Measurements from ENCODE around the gene RRP12. TPM values are rescaled to one million over a fixed set of nuclear protein-coding genes. Genes with fewer than 3 reads are reported as not detected.

The RRP12 gene
- total RNA-seq, 5 donors from 2014 or later (not counting 1 experiment from before 2014, with no cell fraction given) = 25.9 to 91.4 (median 33.5) TPM

- Histone ChIP-seq H3K4me3 (ENCODE audit: control insufficient read depth in 1 of 2, extremely low read depth in 1 of 2, low read length in 1 of 2) (no peak overlapping the region), H3K27ac (ENCODE audit: low read length) (no peak overlapping the region), H3K9me3 (no peaks in the 10 kb centered on the region), H3K36me3 (ENCODE audit: control insufficient read depth in 2 of 2, extremely low read depth in 1 of 2, insufficient read depth in 1 of 2, low read length in 1 of 2) (peaks cover 3 to 46% of the 10 kb centered on the region in 2 donors), H3K4me1 (ENCODE audit: control insufficient read depth in 1 of 2, extremely low read depth in 1 of 2, insufficient read depth in 2 of 2, low read length in 2 of 2) (no peaks in the 10 kb centered on the region), H3K27me3 (replicated peaks in 1 of 2; ENCODE audit: control insufficient read depth in 2 of 2, extremely low read depth in 1 of 2, insufficient read depth in 2 of 2, low read length in 1 of 2) (no peaks in the 10 kb centered on the region)
- DNase-seq = no peak
- no peaks in the 10 kb centered on the region for H3K4me1 Mint-ChIP-seq
- WGBS (ENCODE audit: insufficient coverage) = 100% methylated on average over 2 of the region's 5 CpGs
- ATAC-seq (replicated peaks in 1 of 4) = no peak
- no peak overlapping the region for H3K4me3 Mint-ChIP-seq
- no peaks in the 10 kb centered on the region for H3K9me3 Mint-ChIP-seq
- POLR2A ChIA-PET = no interaction called here
- no peaks in the 10 kb centered on the region for H3K27me3 Mint-ChIP-seq
- H3K27ac Mint-ChIP-seq = no peak overlapping the region
- CTCF ChIA-PET = interaction anchor here (0.7 kb wide), 2 partner anchors 97 to 104 kb away, joined by 3 to 6 read pairs; no protein-coding TSS in a partner anchor
- H3K36me3 Mint-ChIP-seq = peaks cover 31% of the 10 kb centered on the region
Measured at GRCh38 chr10:97388152-97388551, 13.0 kb downstream of the RRP12 start.

DNA sequence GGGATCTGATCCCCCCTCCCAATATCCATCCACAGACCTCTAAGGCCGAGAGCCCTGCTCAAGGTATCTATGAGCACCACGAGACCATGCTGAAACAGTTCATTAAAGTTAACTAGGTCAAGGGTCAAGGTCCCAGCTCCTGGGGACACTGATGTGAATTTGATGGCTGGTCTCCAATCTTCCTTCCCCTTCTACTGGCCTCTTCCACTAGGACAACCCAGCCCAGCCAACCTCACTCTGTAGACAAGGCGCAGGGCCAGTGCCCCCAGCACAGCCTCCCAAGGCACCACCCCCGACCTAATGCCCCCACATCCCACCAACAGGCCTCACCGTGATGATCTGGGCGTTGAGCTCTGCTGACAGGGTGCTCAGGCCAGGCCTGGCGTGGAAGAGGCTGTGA lies 15.6 kb downstream of the RRP12 start:
- WGBS (ENCODE audit: insufficient coverage) = 95% methylated on average over 4 of the region's 7 CpGs
- no peaks in the 10 kb centered on the region for H3K9me3 ChIP-seq
- Mint-ChIP-seq H3K27me3 (no peaks in the 10 kb centered on the region), H3K4me3 (no peak overlapping the region), H3K4me1 (no peaks in the 10 kb centered on the region), H3K36me3 (peaks cover 35% of the 10 kb centered on the region), H3K9me3 (no peaks in the 10 kb centered on the region), H3K27ac (no peak overlapping the region)
- ATAC-seq (replicated peaks in 1 of 4) (no peak), DNase-seq (no peak)
- H3K4me3 ChIP-seq (ENCODE audit: control insufficient read depth in 1 of 2, extremely low read depth in 1 of 2, low read length in 1 of 2) = no peak overlapping the region
- ChIA-PET POLR2A (interaction anchor here (0.6 kb wide), 3 partner anchors 45 to 1771 kb away, joined by 3 to 4 read pairs (median 3); no protein-coding TSS in a partner anchor), CTCF (no interaction called here)
- H3K27ac ChIP-seq (ENCODE audit: low read length) = no peak overlapping the region
- no peaks in the 10 kb centered on the region for H3K4me1 ChIP-seq (ENCODE audit: control insufficient read depth in 1 of 2, extremely low read depth in 1 of 2, insufficient read depth in 2 of 2, low read length in 2 of 2)
- no peaks in the 10 kb centered on the region for H3K27me3 ChIP-seq (replicated peaks in 1 of 2; ENCODE audit: control insufficient read depth in 2 of 2, extremely low read depth in 1 of 2, insufficient read depth in 2 of 2, low read length in 1 of 2)
- peaks cover 3 to 44% of the 10 kb centered on the region in 2 donors for H3K36me3 ChIP-seq (ENCODE audit: control insufficient read depth in 2 of 2, extremely low read depth in 1 of 2, insufficient read depth in 1 of 2, low read length in 1 of 2)

DNA sequence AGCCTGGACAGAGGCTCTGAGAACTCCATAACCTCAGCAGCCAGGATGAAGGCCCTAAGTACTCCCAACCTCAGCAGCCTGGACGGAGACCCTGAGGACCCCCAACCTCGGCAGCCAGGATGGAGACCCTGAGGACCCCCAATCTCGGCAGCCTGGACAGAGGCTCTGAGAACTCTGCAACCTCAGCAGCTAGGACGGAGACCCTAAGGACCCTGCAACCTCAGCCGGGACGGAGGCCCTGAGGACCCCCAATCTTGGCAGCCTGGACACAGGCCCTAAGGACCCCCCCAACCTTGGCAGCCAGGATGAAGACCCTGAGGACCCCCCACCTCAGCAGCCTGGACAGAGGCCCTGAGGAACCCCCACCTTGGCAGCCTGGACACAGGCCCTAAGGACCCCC lies 16.5 kb downstream of the RRP12 start:
- H3K36me3 ChIP-seq (ENCODE audit: control insufficient read depth in 2 of 2, extremely low read depth in 1 of 2, insufficient read depth in 1 of 2, low read length in 1 of 2) = peaks cover 3 to 36% of the 10 kb centered on the region in 2 donors
- H3K27me3 ChIP-seq (replicated peaks in 1 of 2; ENCODE audit: control insufficient read depth in 2 of 2, extremely low read depth in 1 of 2, insufficient read depth in 2 of 2, low read length in 1 of 2) = no peaks in the 10 kb centered on the region
- POLR2A ChIA-PET = no interaction called here
- no peaks in the 10 kb centered on the region for H3K27me3 Mint-ChIP-seq
- no peak overlapping the region for H3K4me3 ChIP-seq (ENCODE audit: control insufficient read depth in 1 of 2, extremely low read depth in 1 of 2, low read length in 1 of 2)
- CTCF ChIA-PET = no interaction called here
- H3K27ac ChIP-seq (ENCODE audit: low read length) = no peak overlapping the region
- H3K27ac Mint-ChIP-seq = no peak overlapping the region
- no peaks in the 10 kb centered on the region for H3K9me3 Mint-ChIP-seq
- no peaks in the 10 kb centered on the region for H3K9me3 ChIP-seq
- WGBS (ENCODE audit: insufficient coverage) = 96% methylated on average over 5 of the region's 6 CpGs
- no peaks in the 10 kb centered on the region for H3K4me1 ChIP-seq (ENCODE audit: control insufficient read depth in 1 of 2, extremely low read depth in 1 of 2, insufficient read depth in 2 of 2, low read length in 2 of 2)
- H3K36me3 Mint-ChIP-seq = peaks cover 36% of the 10 kb centered on the region
- no peak overlapping the region for H3K4me3 Mint-ChIP-seq
- no peaks in the 10 kb centered on the region for H3K4me1 Mint-ChIP-seq
- ATAC-seq (replicated peaks in 1 of 4) = no peak
- DNase-seq = no peak

GRCh38 chr10:97384156-97384555 lies 17.0 kb downstream of the RRP12 start:
- ATAC-seq (replicated peaks in 1 of 4) = no peak
- 98% methylated on average over 5 of the region's 5 CpGs for WGBS (ENCODE audit: insufficient coverage)
- H3K36me3 Mint-ChIP-seq = peaks cover 33% of the 10 kb centered on the region

DNA sequence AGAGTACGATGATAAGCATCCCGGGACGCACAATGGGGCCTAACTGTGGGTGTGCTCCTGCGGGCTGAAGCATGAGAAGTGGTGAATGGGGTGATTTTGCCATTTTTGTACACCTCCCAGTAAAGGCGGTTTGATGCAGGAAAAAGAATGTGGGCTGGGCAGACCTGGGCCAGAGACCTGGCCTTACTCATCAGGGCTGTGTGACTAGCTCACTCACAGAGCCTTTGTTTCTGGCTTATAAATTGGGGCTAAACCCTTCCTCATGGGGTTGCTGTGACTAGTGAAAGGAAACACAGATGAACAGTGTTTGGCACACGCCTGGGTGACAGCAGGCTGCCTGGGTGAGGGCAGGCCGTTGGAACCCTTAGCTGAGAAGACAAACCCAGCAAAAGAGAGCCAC lies 18.0 kb downstream of the RRP12 start:
- CTCF ChIA-PET = interaction anchor here in 1 of 2 donors (0.7 kb wide), 1 partner anchor 745 kb away, joined by 3 read pairs; no protein-coding TSS in a partner anchor
- Mint-ChIP-seq H3K27me3 (no peaks in the 10 kb centered on the region), H3K4me1 (no peaks in the 10 kb centered on the region), H3K9me3 (no peaks in the 10 kb centered on the region), H3K36me3 (peaks cover 28% of the 10 kb centered on the region), H3K4me3 (no peak overlapping the region), H3K27ac (no peak overlapping the region)
- Histone ChIP-seq H3K27ac (ENCODE audit: low read length) (no peak overlapping the region), H3K9me3 (no peaks in the 10 kb centered on the region), H3K27me3 (replicated peaks in 1 of 2; ENCODE audit: control insufficient read depth in 2 of 2, extremely low read depth in 1 of 2, insufficient read depth in 2 of 2, low read length in 1 of 2) (no peaks in the 10 kb centered on the region), H3K4me1 (ENCODE audit: control insufficient read depth in 1 of 2, extremely low read depth in 1 of 2, insufficient read depth in 2 of 2, low read length in 2 of 2) (no peaks in the 10 kb centered on the region), H3K36me3 (ENCODE audit: control insufficient read depth in 2 of 2, extremely low read depth in 1 of 2, insufficient read depth in 1 of 2, low read length in 1 of 2) (peaks cover 11 to 35% of the 10 kb centered on the region in 2 donors), H3K4me3 (ENCODE audit: control insufficient read depth in 1 of 2, extremely low read depth in 1 of 2, low read length in 1 of 2) (no peak overlapping the region)
- POLR2A ChIA-PET = interaction anchor here in 1 of 2 donors (0.7 kb wide), 1 partner anchor 61 kb away, joined by 7 read pairs; no protein-coding TSS in a partner anchor
- no peak for ATAC-seq (replicated peaks in 1 of 4)
- 100% methylated on average over 2 of the region's 7 CpGs for WGBS (ENCODE audit: insufficient coverage)
- DNase-seq = no peak

More at GRCh38 chr10:97384156-97384555, 17.0 kb downstream of the RRP12 start:
- Histone ChIP-seq H3K9me3 (no peaks in the 10 kb centered on the region), H3K4me3 (ENCODE audit: control insufficient read depth in 1 of 2, extremely low read depth in 1 of 2, low read length in 1 of 2) (no peak overlapping the region), H3K4me1 (ENCODE audit: control insufficient read depth in 1 of 2, extremely low read depth in 1 of 2, insufficient read depth in 2 of 2, low read length in 2 of 2) (no peaks in the 10 kb centered on the region), H3K36me3 (ENCODE audit: control insufficient read depth in 2 of 2, extremely low read depth in 1 of 2, insufficient read depth in 1 of 2, low read length in 1 of 2) (peaks cover 8 to 36% of the 10 kb centered on the region in 2 donors), H3K27me3 (replicated peaks in 1 of 2; ENCODE audit: control insufficient read depth in 2 of 2, extremely low read depth in 1 of 2, insufficient read depth in 2 of 2, low read length in 1 of 2) (no peaks in the 10 kb centered on the region), H3K27ac (ENCODE audit: low read length) (no peak overlapping the region)
- Mint-ChIP-seq H3K4me3 (no peak overlapping the region), H3K4me1 (no peaks in the 10 kb centered on the region), H3K27me3 (no peaks in the 10 kb centered on the region), H3K27ac (no peak overlapping the region), H3K9me3 (no peaks in the 10 kb centered on the region)
- no peak for DNase-seq
- POLR2A ChIA-PET = no interaction called here
- CTCF ChIA-PET = no interaction called here

DNA sequence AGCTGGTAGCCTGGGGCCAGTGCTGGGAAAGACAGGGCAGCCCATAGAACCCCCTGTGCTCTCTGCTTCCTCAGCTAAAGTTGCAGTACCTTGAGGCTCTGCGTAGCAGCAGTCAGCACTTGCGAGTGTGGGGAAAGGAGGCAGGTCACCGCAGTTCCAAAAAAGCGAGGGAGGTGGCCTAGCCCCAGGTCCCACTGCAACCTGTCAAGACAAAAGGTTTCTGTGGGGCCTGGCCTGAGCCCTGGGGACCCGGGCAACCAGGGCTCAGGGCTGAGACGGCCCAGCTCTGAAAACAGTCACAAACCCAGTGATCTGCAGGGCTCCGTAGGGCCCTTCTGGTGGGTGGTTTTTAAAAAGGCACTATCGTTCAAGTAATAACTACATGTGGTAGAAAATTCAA lies 19.5 kb downstream of the RRP12 start:
- CTCF ChIA-PET = no interaction called here
- H3K9me3 ChIP-seq = no peaks in the 10 kb centered on the region
- POLR2A ChIA-PET = no interaction called here
- no peaks in the 10 kb centered on the region for H3K27me3 ChIP-seq (replicated peaks in 1 of 2; ENCODE audit: control insufficient read depth in 2 of 2, extremely low read depth in 1 of 2, insufficient read depth in 2 of 2, low read length in 1 of 2)
- Mint-ChIP-seq H3K27ac (no peak overlapping the region), H3K4me3 (no peak overlapping the region), H3K4me1 (no peaks in the 10 kb centered on the region), H3K36me3 (peaks cover 25% of the 10 kb centered on the region), H3K27me3 (no peaks in the 10 kb centered on the region), H3K9me3 (no peaks in the 10 kb centered on the region)
- ATAC-seq (replicated peaks in 1 of 4) = no peak
- H3K36me3 ChIP-seq (ENCODE audit: control insufficient read depth in 2 of 2, extremely low read depth in 1 of 2, insufficient read depth in 1 of 2, low read length in 1 of 2) = peaks cover 11 to 36% of the 10 kb centered on the region in 2 donors
- H3K27ac ChIP-seq (ENCODE audit: low read length) = no peak overlapping the region
- 94% methylated on average over 6 of the region's 8 CpGs for WGBS (ENCODE audit: insufficient coverage)
- no peak for DNase-seq
- H3K4me3 ChIP-seq (ENCODE audit: control insufficient read depth in 1 of 2, extremely low read depth in 1 of 2, low read length in 1 of 2) = no peak overlapping the region
- H3K4me1 ChIP-seq (ENCODE audit: control insufficient read depth in 1 of 2, extremely low read depth in 1 of 2, insufficient read depth in 2 of 2, low read length in 2 of 2) = no peaks in the 10 kb centered on the region

- H3K36me3 Mint-ChIP-seq = peaks cover 27% of the 10 kb centered on the region
- ChIA-PET POLR2A (no interaction called here), CTCF (no interaction called here)
- ATAC-seq (replicated peaks in 1 of 4) = peak in 1 of 4 experiments; percentile 5
- no peaks in the 10 kb centered on the region for H3K4me1 Mint-ChIP-seq
- no peak overlapping the region for H3K4me3 ChIP-seq (ENCODE audit: control insufficient read depth in 1 of 2, extremely low read depth in 1 of 2, low read length in 1 of 2)
- no peaks in the 10 kb centered on the region for H3K9me3 ChIP-seq
- no peaks in the 10 kb centered on the region for H3K27me3 Mint-ChIP-seq
- no peak overlapping the region for H3K27ac Mint-ChIP-seq
- no peak overlapping the region for H3K4me3 Mint-ChIP-seq
- DNase-seq = no peak
- H3K27ac ChIP-seq (ENCODE audit: low read length) = no peak overlapping the region
- no peaks in the 10 kb centered on the region for H3K9me3 Mint-ChIP-seq
- H3K4me1 ChIP-seq (ENCODE audit: control insufficient read depth in 1 of 2, extremely low read depth in 1 of 2, insufficient read depth in 2 of 2, low read length in 2 of 2) = no peaks in the 10 kb centered on the region
- WGBS (ENCODE audit: insufficient coverage) = 91% methylated on average over 8 of the region's 8 CpGs
- no peaks in the 10 kb centered on the region for H3K27me3 ChIP-seq (replicated peaks in 1 of 2; ENCODE audit: control insufficient read depth in 2 of 2, extremely low read depth in 1 of 2, insufficient read depth in 2 of 2, low read length in 1 of 2)
- peaks cover 11 to 32% of the 10 kb centered on the region in 2 donors for H3K36me3 ChIP-seq (ENCODE audit: control insufficient read depth in 2 of 2, extremely low read depth in 1 of 2, insufficient read depth in 1 of 2, low read length in 1 of 2)
Measured at GRCh38 chr10:97380516-97380915, 20.6 kb downstream of the RRP12 start.

Data from T-cell (primary cell).